Testis (tissue), 2 donors: ENCODE results near the gene PLEKHG4B.

Experiments
- CTCF ChIP-seq, 3 experiments: fragments of 450-650 bp in 2 of 3; fragments of 200-600 bp in 1 of 3; sonication (generic) in 1 of 3; IDR thresholded peaks; one replicate each; pipeline ENCODE4 v1.5.1; 2016 to 2019; ENCODE audit warnings: antibody characterized with exemption in 3 of 3, mild to moderate bottlenecking in 2 of 3, moderate library complexity in 1 of 3
- POLR2A ChIP-seq: fragments of 450-650 bp; IDR thresholded peaks from one replicate; pipeline ENCODE4 v1.6.1; 2017; ENCODE audit warnings: antibody characterized with exemption, mild to moderate bottlenecking, moderate library complexity

GRCh38 chr5:54876-55569 is 36.9 kb upstream of the PLEKHG4B start:
- TF ChIP-seq CTCF (IDR thresholded peaks at IDR 0.05): no peak
- no peak for TF ChIP-seq POLR2A
